ENCODE data around the gene ERF. TPM values are rescaled to one million over a fixed set of nuclear protein-coding genes. Genes with fewer than 3 reads are reported as not detected.

ERF gene
- total RNA-seq, 2 donors from 2014 or later, result 106 to 138 TPM

DNA sequence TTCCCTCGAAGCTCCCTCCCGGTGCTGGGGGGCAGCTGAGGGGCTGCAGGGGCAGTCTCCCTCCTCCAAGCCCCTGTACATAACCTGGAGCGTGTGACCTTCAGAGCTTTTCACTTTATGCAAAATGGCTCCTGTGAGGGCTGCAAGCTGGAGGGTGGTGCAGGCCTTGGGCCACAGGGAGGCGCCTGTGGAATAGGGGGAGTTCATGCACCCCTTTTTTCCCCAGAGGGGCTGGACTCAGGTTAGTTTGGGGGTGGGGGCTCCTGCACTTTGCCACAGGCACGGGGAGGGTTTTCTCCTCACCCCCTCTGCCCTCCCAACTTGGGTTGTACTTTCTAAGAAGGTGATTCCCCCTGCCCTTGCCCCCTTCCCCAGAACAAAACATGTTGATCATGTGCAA is 40.4 kb upstream of the ERF start:
- 85 to 88% methylated on average over 2 to 5 of the region's 5 CpGs for WGBS, 2 experiments (ENCODE audit: insufficient coverage in 1 of 2, insufficient read length in 1 of 2)
- Mint-ChIP-seq H3K9me3 (no peaks in the 10 kb centered on the region), H3K4me1 (peaks cover 2% of the 10 kb centered on the region), H3K27me3 (ENCODE audit: insufficient read depth) (no peaks in the 10 kb centered on the region), H3K27ac (no peak overlapping the region), H3K4me3 (no peak overlapping the region), H3K36me3 (ENCODE audit: low read depth) (peaks cover 39% of the 10 kb centered on the region)
- Histone ChIP-seq H3K27me3 (ENCODE audit: control insufficient read depth, insufficient read depth, low read length, poor library complexity, severe bottlenecking) (no peaks in the 10 kb centered on the region), H3K9me3 (ENCODE audit: control insufficient read depth, low read length) (no peaks in the 10 kb centered on the region), H3K4me3 (ENCODE audit: low read length) (no peak overlapping the region), H3K27ac (ENCODE audit: low read depth, low read length) (no peak overlapping the region), H3K9ac (ENCODE audit: extremely low read depth, low read length, poor library complexity, severe bottlenecking) (no peak overlapping the region), H3K36me3 (ENCODE audit: control insufficient read depth, insufficient read depth, low read length) (peaks cover 59% of the 10 kb centered on the region), H3K4me1 (ENCODE audit: control insufficient read depth, insufficient read depth, low read length) (no peaks in the 10 kb centered on the region)
- TF ChIP-seq, protein P1, sequence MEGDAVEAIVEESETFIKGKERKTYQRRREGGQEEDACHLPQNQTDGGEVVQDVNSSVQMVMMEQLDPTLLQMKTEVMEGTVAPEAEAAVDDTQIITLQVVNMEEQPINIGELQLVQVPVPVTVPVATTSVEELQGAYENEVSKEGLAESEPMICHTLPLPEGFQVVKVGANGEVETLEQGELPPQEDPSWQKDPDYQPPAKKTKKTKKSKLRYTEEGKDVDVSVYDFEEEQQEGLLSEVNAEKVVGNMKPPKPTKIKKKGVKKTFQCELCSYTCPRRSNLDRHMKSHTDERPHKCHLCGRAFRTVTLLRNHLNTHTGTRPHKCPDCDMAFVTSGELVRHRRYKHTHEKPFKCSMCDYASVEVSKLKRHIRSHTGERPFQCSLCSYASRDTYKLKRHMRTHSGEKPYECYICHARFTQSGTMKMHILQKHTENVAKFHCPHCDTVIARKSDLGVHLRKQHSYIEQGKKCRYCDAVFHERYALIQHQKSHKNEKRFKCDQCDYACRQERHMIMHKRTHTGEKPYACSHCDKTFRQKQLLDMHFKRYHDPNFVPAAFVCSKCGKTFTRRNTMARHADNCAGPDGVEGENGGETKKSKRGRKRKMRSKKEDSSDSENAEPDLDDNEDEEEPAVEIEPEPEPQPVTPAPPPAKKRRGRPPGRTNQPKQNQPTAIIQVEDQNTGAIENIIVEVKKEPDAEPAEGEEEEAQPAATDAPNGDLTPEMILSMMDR (conservative IDR thresholded peaks at IDR 0.05), result no peak
- DNase-seq, result no peak

DNA sequence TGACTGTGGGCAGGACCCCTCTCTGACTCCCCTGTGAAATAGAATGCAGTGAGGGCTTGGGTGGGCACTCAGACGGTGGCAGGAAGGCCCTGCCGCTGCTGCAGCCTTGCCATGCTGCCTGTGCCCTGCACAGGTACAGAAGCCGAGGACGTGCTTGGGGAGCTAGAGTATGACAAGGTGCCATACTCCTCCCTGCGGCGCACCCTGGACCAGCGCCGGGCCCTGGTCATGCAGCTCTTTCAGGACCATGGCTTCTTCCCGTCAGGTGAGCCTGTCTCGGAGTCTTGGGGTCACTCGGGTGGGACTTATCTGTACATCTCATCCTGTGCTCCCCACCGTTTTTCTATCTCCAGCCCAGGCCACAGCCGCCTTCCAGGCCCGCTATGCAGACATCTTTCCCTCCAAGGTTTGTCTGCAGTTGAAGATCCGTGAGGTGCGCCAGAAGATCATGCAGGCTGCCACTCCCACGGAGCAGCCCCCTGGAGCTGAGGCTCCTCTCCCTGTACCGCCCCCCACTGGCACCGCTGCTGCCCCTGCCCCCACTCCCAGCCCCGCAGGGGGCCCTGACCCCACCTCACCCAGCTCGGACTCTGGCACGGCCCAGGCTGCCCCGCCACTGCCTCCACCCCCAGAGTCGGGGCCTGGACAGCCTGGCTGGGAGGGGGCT is 39.7 kb upstream of the ERF start:
- no peak for DNase-seq
- Mint-ChIP-seq H3K27ac (no peak overlapping the region), H3K36me3 (ENCODE audit: low read depth) (peaks cover 37% of the 10 kb centered on the region), H3K9me3 (no peaks in the 10 kb centered on the region), H3K4me3 (no peak overlapping the region), H3K27me3 (ENCODE audit: insufficient read depth) (no peaks in the 10 kb centered on the region), H3K4me1 (peaks cover 2% of the 10 kb centered on the region)
- no peaks in the 10 kb centered on the region for H3K9me3 ChIP-seq (ENCODE audit: control insufficient read depth, low read length)
- no peaks in the 10 kb centered on the region for H3K4me1 ChIP-seq (ENCODE audit: control insufficient read depth, insufficient read depth, low read length)
- TF ChIP-seq, protein P1 (conservative IDR thresholded peaks at IDR 0.05), result no peak
- H3K27ac ChIP-seq (ENCODE audit: low read depth, low read length), result no peak overlapping the region
- 91 to 95% methylated on average over 15 to 24 of the region's 24 CpGs for WGBS, 2 experiments (ENCODE audit: insufficient coverage in 1 of 2, insufficient read length in 1 of 2)
- H3K9ac ChIP-seq (ENCODE audit: extremely low read depth, low read length, poor library complexity, severe bottlenecking), result no peak overlapping the region
- no peaks in the 10 kb centered on the region for H3K27me3 ChIP-seq (ENCODE audit: control insufficient read depth, insufficient read depth, low read length, poor library complexity, severe bottlenecking)
- no peak overlapping the region for H3K4me3 ChIP-seq (ENCODE audit: low read length)
- H3K36me3 ChIP-seq (ENCODE audit: control insufficient read depth, insufficient read depth, low read length), result peaks cover 59% of the 10 kb centered on the region

DNA sequence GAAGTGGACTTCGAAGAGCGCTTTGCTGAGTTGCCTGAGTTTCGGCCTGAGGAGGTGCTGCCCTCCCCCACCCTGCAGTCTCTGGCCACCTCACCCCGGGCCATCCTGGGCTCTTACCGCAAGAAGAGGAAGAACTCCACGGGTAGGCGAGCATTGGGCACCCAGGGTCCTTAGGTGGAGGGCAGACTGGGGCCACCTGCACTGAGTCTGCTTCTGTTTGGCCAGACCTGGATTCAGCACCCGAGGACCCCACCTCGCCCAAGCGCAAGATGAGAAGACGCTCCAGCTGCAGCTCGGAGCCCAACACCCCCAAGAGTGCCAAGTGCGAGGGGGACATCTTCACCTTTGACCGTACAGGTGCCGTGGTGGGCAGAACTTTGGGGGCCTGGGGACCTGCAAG is 39.0 kb upstream of the ERF start:
- Mint-ChIP-seq H3K9me3 (no peaks in the 10 kb centered on the region), H3K4me1 (peaks cover 2% of the 10 kb centered on the region), H3K27ac (no peak overlapping the region), H3K36me3 (ENCODE audit: low read depth) (peaks cover 43% of the 10 kb centered on the region), H3K27me3 (ENCODE audit: insufficient read depth) (no peaks in the 10 kb centered on the region), H3K4me3 (no peak overlapping the region)
- 93 to 100% methylated on average over 13 to 15 of the region's 15 CpGs for WGBS, 2 experiments (ENCODE audit: insufficient coverage in 1 of 2, insufficient read length in 1 of 2)
- Histone ChIP-seq H3K27me3 (ENCODE audit: control insufficient read depth, insufficient read depth, low read length, poor library complexity, severe bottlenecking) (no peaks in the 10 kb centered on the region), H3K9me3 (ENCODE audit: control insufficient read depth, low read length) (no peaks in the 10 kb centered on the region), H3K27ac (ENCODE audit: low read depth, low read length) (no peak overlapping the region), H3K36me3 (ENCODE audit: control insufficient read depth, insufficient read depth, low read length) (peaks cover 64% of the 10 kb centered on the region), H3K9ac (ENCODE audit: extremely low read depth, low read length, poor library complexity, severe bottlenecking) (no peak overlapping the region), H3K4me3 (ENCODE audit: low read length) (no peak overlapping the region), H3K4me1 (ENCODE audit: control insufficient read depth, insufficient read depth, low read length) (no peaks in the 10 kb centered on the region)
- DNase-seq, result no peak
- TF ChIP-seq, protein P1 (conservative IDR thresholded peaks at IDR 0.05), result no peak

All from endodermal cell (in vitro differentiated cells).